ENCODE measurements around the gene SORL1.
A peak's percentile ranks its signal among the peaks of the same experiment; 100 is the strongest.

Gene SORL1

GRCh38 chr11:121588747-121589146 is 136.6 kb downstream of the SORL1 start:
- DNase-seq: no peak

GRCh38 chr11:121589946-121590537 is 137.9 kb downstream of the SORL1 start:
- DNase-seq: peak; percentile 45

DNA sequence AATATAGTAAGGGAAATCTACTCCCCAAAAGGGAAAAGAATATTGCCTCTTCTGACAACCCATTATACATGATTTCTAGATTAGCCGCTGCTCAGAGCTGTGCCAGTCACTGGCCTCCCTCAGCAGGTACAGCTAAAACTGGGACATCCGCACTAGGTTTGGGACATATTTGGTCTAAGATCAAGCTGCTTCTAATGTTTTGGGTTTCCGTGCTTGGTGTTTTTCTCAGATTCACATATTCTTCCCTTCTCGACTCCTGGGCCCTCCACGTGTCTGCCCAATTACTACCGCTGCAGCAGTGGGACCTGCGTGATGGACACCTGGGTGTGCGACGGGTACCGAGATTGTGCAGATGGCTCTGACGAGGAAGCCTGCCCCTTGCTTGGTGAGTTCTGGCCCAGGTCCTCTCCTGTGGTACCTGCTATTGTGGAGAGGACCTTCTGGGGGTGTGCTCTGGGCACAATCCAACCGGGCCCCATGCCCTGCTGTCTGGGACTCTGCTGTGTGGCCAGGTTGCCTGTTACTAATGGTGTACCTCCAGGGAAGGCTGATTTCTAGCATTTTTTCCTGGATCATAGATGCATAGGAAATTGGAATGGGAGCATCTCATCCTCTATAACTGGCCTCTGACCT is 138.8 kb downstream of the SORL1 start:
- DNase-seq: no peak

DNA sequence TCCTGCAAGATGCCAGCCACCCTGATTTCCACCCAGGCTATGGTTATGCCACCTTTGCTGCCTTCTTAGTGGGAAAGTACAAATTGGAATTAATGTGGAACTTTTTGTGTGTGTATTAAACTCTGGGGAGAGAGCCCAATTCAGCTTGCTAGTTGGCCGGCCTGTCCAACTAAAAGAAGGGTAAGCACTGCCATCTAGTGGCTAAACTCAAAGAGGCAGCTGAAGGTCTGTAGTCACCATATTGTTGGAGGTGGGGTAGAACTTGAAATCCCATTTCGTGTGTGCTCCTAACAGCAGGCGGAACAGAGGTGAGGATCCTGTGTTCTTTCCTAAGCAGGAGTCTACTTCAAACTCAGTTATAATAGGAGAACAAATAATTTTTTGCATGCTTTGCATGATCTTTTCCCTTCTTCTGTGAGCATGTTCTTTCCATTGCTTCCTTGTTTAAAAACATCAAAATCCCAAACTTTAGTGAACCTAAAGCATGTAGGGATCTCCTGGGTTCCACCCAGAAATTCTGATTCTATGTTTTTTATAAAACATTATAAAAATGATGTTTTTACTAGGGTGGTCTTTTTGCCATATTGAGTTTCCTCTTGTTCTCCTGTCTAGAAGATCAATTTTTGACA is 139.4 kb downstream of the SORL1 start:
- peak; percentile 78 for DNase-seq

- no peak for DNase-seq
Observed at GRCh38 chr11:121592708-121593107, 140.6 kb downstream of the SORL1 start.

GRCh38 chr11:121595717-121596161 is 143.6 kb downstream of the SORL1 start:
- DNase-seq: no peak

- no peak for DNase-seq
Observed at GRCh38 chr11:121596195-121597155, 144.4 kb downstream of the SORL1 start.

DNA sequence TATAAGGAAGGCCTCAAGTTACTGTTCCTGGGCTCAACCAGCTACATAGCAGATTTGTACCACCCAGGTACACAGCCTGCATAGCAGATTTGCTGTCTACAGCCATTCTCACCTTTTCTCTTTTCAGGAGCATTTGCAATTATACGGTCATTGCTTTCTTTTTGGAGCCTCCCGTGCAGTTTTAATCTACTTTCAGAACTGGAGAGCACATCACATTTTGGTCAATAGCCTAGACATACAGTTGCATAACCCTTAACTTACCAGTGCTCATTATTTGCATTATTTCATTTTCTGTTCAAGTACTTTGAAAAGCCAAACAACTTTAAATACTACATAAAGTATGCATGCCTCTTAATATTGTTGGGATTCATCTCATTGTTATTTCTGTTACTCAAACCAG is 151.2 kb downstream of the SORL1 start:
- DNase-seq: no peak

GRCh38 chr11:121604152-121604551 is 152.0 kb downstream of the SORL1 start:
- no peak for DNase-seq

- no peak for DNase-seq
Observed at GRCh38 chr11:121606354-121606753, 154.2 kb downstream of the SORL1 start.

DNA sequence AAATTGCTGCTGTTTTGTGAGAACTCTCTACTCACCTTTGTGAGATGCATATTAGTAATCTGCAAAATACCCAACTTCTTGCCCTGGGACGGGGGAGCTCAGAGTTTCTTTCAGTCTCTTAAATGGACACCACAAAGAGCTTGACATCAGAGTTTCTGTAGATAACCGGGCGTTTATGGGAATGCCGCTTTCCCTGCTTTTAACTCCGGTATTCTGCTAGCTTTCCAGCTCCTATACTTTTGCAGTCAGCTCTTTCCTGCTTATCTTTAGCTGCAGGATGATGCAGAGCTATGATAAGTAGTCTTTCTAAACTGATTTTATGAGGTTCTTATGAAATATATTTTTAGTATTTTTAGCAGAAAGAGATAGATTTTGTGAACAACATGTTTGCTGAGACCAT is 155.2 kb downstream of the SORL1 start:
- no peak for DNase-seq

- DNase-seq: no peak
Observed at GRCh38 chr11:121608545-121609098, 156.5 kb downstream of the SORL1 start.

GRCh38 chr11:121610706-121611105 is 158.6 kb downstream of the SORL1 start:
- no peak for DNase-seq

GRCh38 chr11:121611242-121611641 is 159.1 kb downstream of the SORL1 start:
- DNase-seq: no peak

DNA sequence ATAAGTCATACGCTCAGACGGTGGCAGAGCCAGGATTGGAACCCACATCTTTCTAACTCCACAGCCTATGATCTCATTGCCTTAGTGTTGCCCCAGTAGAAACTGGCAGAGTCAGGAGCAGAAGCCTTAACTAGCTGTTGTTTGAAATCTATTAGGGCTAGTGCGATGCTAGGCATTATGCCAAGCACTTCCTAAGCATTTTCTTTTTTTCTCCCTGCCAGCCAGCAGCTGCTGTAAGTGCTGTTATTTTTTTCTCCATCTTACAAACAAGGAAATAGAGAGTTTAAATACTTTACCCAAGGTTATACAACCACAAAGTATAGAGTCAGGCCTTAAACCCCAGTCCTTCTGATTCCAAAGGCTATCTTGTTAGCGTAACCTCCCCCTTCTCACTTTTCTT is 161.6 kb downstream of the SORL1 start:
- DNase-seq: no peak

- no peak for DNase-seq
Observed at GRCh38 chr11:121614636-121615240, 162.6 kb downstream of the SORL1 start.

- DNase-seq: no peak
Observed at GRCh38 chr11:121615501-121615900, 163.4 kb downstream of the SORL1 start.

- no peak for DNase-seq
Observed at GRCh38 chr11:121618516-121618915, 166.4 kb downstream of the SORL1 start.

DNA sequence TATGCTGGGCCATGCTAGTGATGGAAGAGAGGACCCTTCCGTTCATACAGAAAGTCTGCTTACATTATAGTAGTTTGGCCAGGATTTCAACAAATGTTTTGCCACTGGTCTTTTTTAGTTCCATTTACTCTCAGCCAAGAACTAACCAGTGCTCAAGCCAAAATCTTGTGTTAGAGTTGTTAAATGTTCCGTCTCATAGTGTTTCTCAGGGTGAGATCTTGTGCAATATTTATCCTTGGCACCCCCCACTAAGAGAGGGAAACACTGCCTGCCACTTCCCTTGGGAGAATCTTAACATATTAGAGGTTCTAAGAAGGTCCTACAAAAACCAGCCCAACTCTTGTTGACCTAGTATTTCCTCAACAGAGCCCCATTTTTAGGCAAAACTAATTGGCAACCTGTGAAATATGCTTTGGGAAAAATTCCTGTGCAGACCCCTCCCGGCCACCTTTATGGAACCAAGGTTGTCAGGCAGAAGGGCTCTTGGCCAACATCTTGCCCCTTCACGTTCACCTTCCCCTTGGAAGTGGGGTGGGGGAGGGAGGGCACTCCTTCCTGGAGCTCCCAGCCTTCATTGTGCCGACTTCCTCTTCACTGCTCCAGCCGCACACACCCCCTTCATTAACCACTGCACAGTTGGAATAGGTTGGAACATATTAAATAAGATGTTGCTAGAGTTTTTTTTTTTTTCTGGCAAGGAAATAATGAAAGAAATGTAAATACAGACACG is 173.8 kb downstream of the SORL1 start:
- DNase-seq: no peak

DNA sequence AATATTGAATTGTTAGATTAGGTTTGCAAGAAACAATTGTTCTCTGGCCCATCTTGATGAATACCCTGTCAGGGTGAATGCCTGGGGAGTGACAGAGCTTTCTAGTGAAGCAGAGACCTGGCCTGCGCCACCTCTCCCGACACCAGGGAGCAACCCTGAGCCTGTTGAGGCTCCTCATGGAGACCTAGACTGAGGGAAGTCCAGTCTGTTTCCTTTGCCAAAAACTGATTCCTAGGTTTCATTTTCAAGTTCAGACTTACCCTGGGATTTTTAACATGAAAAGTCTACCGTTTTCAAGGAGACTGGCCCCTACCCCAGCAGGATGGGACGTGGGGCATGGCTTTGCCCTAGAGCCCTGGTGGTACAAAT is 174.4 kb downstream of the SORL1 start:
- DNase-seq: no peak

- no peak for DNase-seq
Observed at GRCh38 chr11:121626980-121627379, 174.9 kb downstream of the SORL1 start.

DNA sequence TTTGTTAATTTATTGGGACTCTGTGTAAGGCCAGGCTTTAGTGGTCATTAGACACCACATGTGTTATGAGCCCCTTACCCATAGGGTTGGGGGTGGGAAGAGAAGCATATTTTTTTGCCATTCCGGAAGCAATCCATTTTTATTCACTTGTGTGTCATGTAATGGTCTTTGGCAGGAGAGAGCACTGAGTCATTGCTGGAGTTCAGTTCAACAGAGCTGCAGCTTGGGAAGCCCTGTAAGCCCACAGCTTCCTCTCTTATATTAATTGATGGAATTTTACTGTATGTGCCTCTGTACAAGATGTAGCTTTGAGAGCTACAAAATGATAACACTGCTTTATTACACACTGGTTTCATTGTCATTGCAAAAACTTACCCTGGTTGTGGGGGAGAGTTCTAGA is 177.9 kb downstream of the SORL1 start:
- DNase-seq: no peak

Data from stimulated activated CD8-positive, alpha-beta memory T cell treated with anti-CD3 and anti-CD28 coated beads, Interleukin-4, amount 100 ng/mL, for 48 hours (primary cell).